SK-N-SH treated with all-trans-retinoic acid at 6 μM for 48 hours (cell line): ENCODE data around the gene TNFRSF25.

ENCODE experiments used
- ATAC-seq: fragments of 200-7000 bp; cut with Tn5 transposase; 3 replicates; pipeline ENCODE4 v1.9.1; 2020; ENCODE audit warnings: mild to moderate bottlenecking, moderate library complexity
- ARNTL ChIP-seq: fragments of 450-650 bp; formaldehyde crosslinking; IDR thresholded peaks from 2 replicates; pipeline ENCODE4 v1.5.0; 2020; ENCODE audit warnings: low read depth, mild to moderate bottlenecking, moderate library complexity, borderline replicate concordance
- CREB5 ChIP-seq: fragments of 250-450 bp; sonication (Bioruptor Pico); IDR thresholded peaks from 2 replicates; pipeline ENCODE4 v1.5.1; 2020; ENCODE audit warnings: low read depth, mild to moderate bottlenecking, moderate library complexity
- CSRNP3 ChIP-seq: fragments of 250-450 bp; sonication (Bioruptor Pico); IDR thresholded peaks from 2 replicates; pipeline ENCODE4 v1.5.1; 2021; ENCODE audit warnings: mild to moderate bottlenecking, moderate library complexity
- ESRRG ChIP-seq: fragments of 250-450 bp; sonication (Bioruptor Pico); IDR thresholded peaks from 2 replicates; pipeline ENCODE4 v1.6.1; 2021; ENCODE audit warnings: mild to moderate bottlenecking
- GLIS3 ChIP-seq: fragments of 250-450 bp; sonication (Bioruptor Pico); IDR thresholded peaks from 2 replicates; pipeline ENCODE4 v1.5.0; 2020; ENCODE audit warnings: mild to moderate bottlenecking, moderate library complexity
- ISL1 ChIP-seq: fragments of 250-450 bp; sonication (Bioruptor Pico); IDR thresholded peaks from 2 replicates; pipeline ENCODE4 v2.1.2; 2022; ENCODE audit warnings: mild to moderate bottlenecking, moderate library complexity
- OSR1 ChIP-seq: fragments of 250-450 bp; sonication (Bioruptor Pico); IDR thresholded peaks from 2 replicates; pipeline ENCODE4 v1.8.0; 2022; ENCODE audit warnings: moderate library complexity, mild to moderate bottlenecking, inconsistent platforms
- PATZ1 ChIP-seq: fragments of 250-450 bp; sonication (Bioruptor Pico); IDR thresholded peaks from 2 replicates; pipeline ENCODE4 v1.8.0; 2020; ENCODE audit warnings: mild to moderate bottlenecking, moderate library complexity, borderline replicate concordance
- POU6F1 ChIP-seq: fragments of 250-450 bp; sonication (Bioruptor Pico); IDR thresholded peaks from 2 replicates; pipeline ENCODE4 v1.8.0; 2021; ENCODE audit warnings: low read depth, mild to moderate bottlenecking, moderate library complexity, borderline replicate concordance
- PPARA ChIP-seq: fragments of 250-450 bp; sonication (Bioruptor Pico); IDR thresholded peaks from 2 replicates; pipeline ENCODE4 v1.5.0; 2020; ENCODE audit warnings: mild to moderate bottlenecking, borderline replicate concordance
- RARB ChIP-seq: fragments of 250-450 bp; sonication (Bioruptor Pico); IDR thresholded peaks from 2 replicates; pipeline ENCODE4 v1.8.0; 2021; ENCODE audit warnings: mild to moderate bottlenecking, moderate library complexity
- SNAI2 ChIP-seq: fragments of 250-450 bp; sonication (Bioruptor Pico); IDR thresholded peaks from 2 replicates; pipeline ENCODE4 v1.5.0; 2020; ENCODE audit warnings: mild to moderate bottlenecking, moderate library complexity
- TCF4 ChIP-seq: fragments of 250-450 bp; sonication (Bioruptor Pico); IDR thresholded peaks from 2 replicates; pipeline ENCODE4 v1.8.0; 2021; ENCODE audit warnings: mild to moderate bottlenecking, moderate library complexity, borderline replicate concordance
- TOX ChIP-seq: fragments of 250-450 bp; sonication (Bioruptor Pico); IDR thresholded peaks from 2 replicates; pipeline ENCODE4 v1.8.0; 2021; ENCODE audit warnings: mild to moderate bottlenecking, moderate library complexity, borderline replicate concordance
- TSHZ2 ChIP-seq: fragments of 250-450 bp; sonication (Bioruptor Pico); IDR thresholded peaks from 2 replicates; pipeline ENCODE4 v1.5.0; 2020; ENCODE audit warnings: mild to moderate bottlenecking, moderate library complexity
- ZC3H10 ChIP-seq: fragments of 250-450 bp; sonication (Bioruptor Pico); IDR thresholded peaks from 2 replicates; pipeline ENCODE4 v1.5.1; 2021; ENCODE audit warnings: mild to moderate bottlenecking, moderate library complexity
- ZFP3 ChIP-seq: fragments of 250-450 bp; sonication (Bioruptor Pico); IDR thresholded peaks from 2 replicates; pipeline ENCODE4 v1.5.0; 2020; ENCODE audit warnings: mild to moderate bottlenecking, moderate library complexity
- ZFP30 ChIP-seq: fragments of 450-650 bp; formaldehyde crosslinking; IDR thresholded peaks from 2 replicates; pipeline ENCODE4 v1.5.0; 2022; ENCODE audit warnings: mild to moderate bottlenecking, moderate library complexity
- ZNF565 ChIP-seq: fragments of 450-650 bp; formaldehyde crosslinking; conservative IDR thresholded peaks from 2 replicates; pipeline ENCODE4 v1.5.0; 2020; ENCODE audit warnings: low read depth, mild to moderate bottlenecking, moderate library complexity
- ZNF70 ChIP-seq: fragments of 450-650 bp; formaldehyde crosslinking; IDR thresholded peaks from 2 replicates; pipeline ENCODE4 v1.5.0; 2020; ENCODE audit warnings: mild to moderate bottlenecking, moderate library complexity
- ZNF8 ChIP-seq: fragments of 450-650 bp; formaldehyde crosslinking; IDR thresholded peaks from 2 replicates; pipeline ENCODE4 v1.5.0; 2020; ENCODE audit warnings: mild to moderate bottlenecking, moderate library complexity

Gene TNFRSF25

GRCh38 chr1:6443339-6444115 lies 22.4 kb downstream of the TNFRSF25 start:
- ATAC-seq, result no peak
- TF ChIP-seq SNAI2 (CRISPR knock-in tag), result no peak
- no peak for TF ChIP-seq CSRNP3
- no peak for TF ChIP-seq ISL1 (CRISPR knock-in tag)
- no peak for TF ChIP-seq ZFP30 (CRISPR knock-in tag)
- TF ChIP-seq CREB5 (CRISPR knock-in tag), result no peak

GRCh38 chr1:6441586-6441985 lies 24.4 kb downstream of the TNFRSF25 start:
- TF ChIP-seq ZFP3 (CRISPR knock-in tag) (no peak), ZNF70 (CRISPR knock-in tag) (no peak), ARNTL (CRISPR knock-in tag) (no peak), ESRRG (CRISPR knock-in tag) (no peak), SNAI2 (CRISPR knock-in tag) (no peak), ZNF8 (CRISPR knock-in tag) (no peak), CSRNP3 (no peak), ISL1 (CRISPR knock-in tag) (no peak), PPARA (CRISPR knock-in tag) (no peak)
- ATAC-seq, result no peak

GRCh38 chr1:6440198-6441126 lies 25.5 kb downstream of the TNFRSF25 start:
- peak; percentile 56 for ATAC-seq
- no peak for TF ChIP-seq GLIS3 (CRISPR knock-in tag)
- TF ChIP-seq ZFP30 (CRISPR knock-in tag), result no peak
- TF ChIP-seq ZC3H10 (CRISPR knock-in tag), result no peak
- no peak for TF ChIP-seq OSR1 (CRISPR knock-in tag)
- TF ChIP-seq PPARA (CRISPR knock-in tag), result no peak
- TF ChIP-seq TOX (CRISPR knock-in tag), result no peak
- TF ChIP-seq ISL1 (CRISPR knock-in tag), result no peak
- TF ChIP-seq RARB, result no peak
- TF ChIP-seq TCF4 (CRISPR knock-in tag), result no peak
- TF ChIP-seq ZNF565, result no peak
- TF ChIP-seq SNAI2 (CRISPR knock-in tag), result no peak
- TF ChIP-seq POU6F1, result no peak
- no peak for TF ChIP-seq CSRNP3
- no peak for TF ChIP-seq TSHZ2 (CRISPR knock-in tag)
- no peak for TF ChIP-seq ESRRG (CRISPR knock-in tag)
- TF ChIP-seq PATZ1 (CRISPR knock-in tag), result no peak
- TF ChIP-seq, all 23 proteins: peak for 0
